Measurements from ENCODE around the gene PIAS1. TPM values are rescaled to one million over a fixed set of nuclear protein-coding genes. Genes with fewer than 3 reads are reported as not detected.
"Not testable (repeated sequence)": the region's sequence is repeated elsewhere in the genome, so short reads cannot be mapped to it uniquely, and the experiment has no call there.

Gene PIAS1
- total RNA-seq, 1 donor from 2014 or later, result 59.9 TPM

- ATAC-seq (peak; percentile 83), DNase-seq (ENCODE audit: low spot score) (no peak)
- intact Hi-C loops (cut with DNase I), result loop anchor here (5.0 kb wide), 1 partner anchor 293 kb away; no protein-coding TSS in a partner anchor
Observed at GRCh38 chr15:68154923-68155559, 100.9 kb downstream of the PIAS1 start.

DNA sequence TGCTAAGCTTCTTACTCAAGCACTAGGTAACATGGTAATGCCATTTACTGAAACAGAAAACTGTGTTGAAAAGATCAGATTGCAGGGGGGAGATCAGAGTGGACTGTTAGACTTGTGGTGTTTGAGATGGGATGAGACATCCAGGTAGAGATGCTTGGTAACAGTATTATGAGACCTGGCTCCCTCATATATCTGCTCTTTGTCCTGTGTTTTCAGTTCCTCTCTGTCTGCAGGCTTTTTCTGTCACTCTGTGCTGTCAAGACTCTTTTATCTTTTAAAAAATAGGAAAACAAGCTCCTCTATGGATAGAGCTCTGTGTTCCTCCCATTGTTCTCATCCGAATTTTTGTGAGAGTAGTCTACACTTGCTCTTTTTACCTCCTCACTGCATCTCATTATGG, 103.0 kb downstream of the PIAS1 start:
- intact Hi-C loops (cut with DNase I), result loop anchor here (5.0 kb wide), 1 partner anchor 295 kb away; no protein-coding TSS in a partner anchor
- DNase-seq (ENCODE audit: low spot score) (no peak), ATAC-seq (no peak)

GRCh38 chr15:68158046-68158628, 104.0 kb downstream of the PIAS1 start:
- intact Hi-C loops (cut with DNase I), result loop anchor here (5.0 kb wide), 1 partner anchor 296 kb away; no protein-coding TSS in a partner anchor
- DNase-seq (ENCODE audit: low spot score), result no peak
- ATAC-seq, result peak; percentile 43

GRCh38 chr15:68163191-68163590, 109.1 kb downstream of the PIAS1 start:
- intact Hi-C loops (cut with DNase I), result no loop called here
- ATAC-seq, result no peak
- DNase-seq (ENCODE audit: low spot score), result no peak

- intact Hi-C loops (cut with DNase I), result no loop called here
- DNase-seq (ENCODE audit: low spot score), result no peak
- no peak for ATAC-seq
Observed at GRCh38 chr15:68166847-68167246, 112.7 kb downstream of the PIAS1 start.

GRCh38 chr15:68172037-68172436, 117.9 kb downstream of the PIAS1 start:
- ATAC-seq; DNase-seq (ENCODE audit: low spot score); intact Hi-C loops (cut with DNase I): not testable (repeated sequence)

DNA sequence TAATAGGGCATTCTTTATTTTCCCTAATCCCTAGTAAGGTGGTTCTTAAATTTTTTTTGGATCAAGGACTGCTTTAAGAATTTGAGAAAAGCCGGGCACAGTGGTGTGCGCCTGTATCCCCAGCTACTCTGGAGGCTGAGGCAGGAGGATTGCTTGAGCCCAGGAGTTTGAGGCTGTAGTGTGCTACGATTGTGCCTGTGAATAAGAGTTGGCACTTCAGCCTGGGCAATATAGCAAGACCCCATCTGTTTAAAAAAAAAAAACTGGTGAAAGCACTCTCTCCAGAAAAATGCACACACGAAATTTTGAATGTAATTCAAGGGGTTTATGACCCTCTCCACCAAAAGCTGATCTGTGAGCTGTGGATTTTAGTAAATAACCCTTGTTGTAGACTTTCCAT, 119.0 kb downstream of the PIAS1 start:
- intact Hi-C loops (cut with DNase I), result no loop called here
- no peak for DNase-seq (ENCODE audit: low spot score)
- ATAC-seq, result no peak

GRCh38 chr15:68175526-68175925, 121.4 kb downstream of the PIAS1 start:
- intact Hi-C loops (cut with DNase I), result no loop called here
- DNase-seq (ENCODE audit: low spot score) (no peak), ATAC-seq (no peak)

- intact Hi-C loops (cut with DNase I), result no loop called here
- ATAC-seq, result peak; percentile 72
- DNase-seq (ENCODE audit: low spot score), result no peak
Observed at GRCh38 chr15:68176601-68177000, 122.5 kb downstream of the PIAS1 start.

- intact Hi-C loops (cut with DNase I), result no loop called here
- DNase-seq (ENCODE audit: low spot score) (no peak), ATAC-seq (peak; percentile 79)
Observed at GRCh38 chr15:68177742-68178141, 123.6 kb downstream of the PIAS1 start.

- DNase-seq (ENCODE audit: low spot score) (no peak), ATAC-seq (no peak)
- intact Hi-C loops (cut with DNase I), result no loop called here
Observed at GRCh38 chr15:68183616-68184315, 129.7 kb downstream of the PIAS1 start.

DNA sequence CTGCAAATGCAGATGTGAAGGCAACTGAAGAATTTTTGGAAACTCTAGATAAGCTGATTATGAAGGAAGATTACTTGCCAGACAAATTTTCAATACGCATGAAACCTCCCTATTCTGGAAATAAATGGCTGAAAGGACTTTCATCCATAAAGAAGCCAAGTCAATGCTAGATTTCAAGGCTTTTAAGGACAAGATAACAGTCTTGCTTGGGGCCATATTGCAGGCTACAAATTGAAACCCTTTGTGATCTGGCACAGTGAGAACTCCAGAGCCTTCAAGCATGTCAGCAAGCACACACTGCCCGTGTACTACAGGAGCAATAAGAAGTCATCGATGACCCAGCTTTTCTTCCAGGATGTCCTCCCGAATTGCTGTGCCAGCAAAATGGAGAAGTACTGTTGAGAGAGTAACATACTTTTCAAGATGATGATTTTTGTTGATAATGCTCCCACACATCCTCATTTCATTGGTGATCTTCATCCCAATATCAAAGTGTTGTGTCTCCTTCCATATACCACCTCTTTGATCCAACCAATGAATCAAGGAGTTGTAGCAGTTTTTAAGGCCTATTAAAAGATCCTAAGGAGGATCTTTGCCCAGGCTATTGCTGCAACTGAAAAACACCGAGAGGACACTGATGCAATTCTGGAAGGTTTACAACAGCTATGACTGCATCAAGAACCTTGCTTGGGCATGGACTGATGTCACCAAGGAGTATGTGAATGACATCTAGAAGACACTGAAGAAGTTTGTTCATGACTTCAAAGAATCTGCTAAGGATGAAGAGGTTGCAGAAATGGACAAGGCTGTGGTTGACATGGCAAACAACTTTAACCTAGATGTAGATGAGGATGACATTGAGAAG, 130.7 kb downstream of the PIAS1 start:
- DNase-seq (ENCODE audit: low spot score) (no peak), ATAC-seq (no peak)
- intact Hi-C loops (cut with DNase I), result no loop called here

DNA sequence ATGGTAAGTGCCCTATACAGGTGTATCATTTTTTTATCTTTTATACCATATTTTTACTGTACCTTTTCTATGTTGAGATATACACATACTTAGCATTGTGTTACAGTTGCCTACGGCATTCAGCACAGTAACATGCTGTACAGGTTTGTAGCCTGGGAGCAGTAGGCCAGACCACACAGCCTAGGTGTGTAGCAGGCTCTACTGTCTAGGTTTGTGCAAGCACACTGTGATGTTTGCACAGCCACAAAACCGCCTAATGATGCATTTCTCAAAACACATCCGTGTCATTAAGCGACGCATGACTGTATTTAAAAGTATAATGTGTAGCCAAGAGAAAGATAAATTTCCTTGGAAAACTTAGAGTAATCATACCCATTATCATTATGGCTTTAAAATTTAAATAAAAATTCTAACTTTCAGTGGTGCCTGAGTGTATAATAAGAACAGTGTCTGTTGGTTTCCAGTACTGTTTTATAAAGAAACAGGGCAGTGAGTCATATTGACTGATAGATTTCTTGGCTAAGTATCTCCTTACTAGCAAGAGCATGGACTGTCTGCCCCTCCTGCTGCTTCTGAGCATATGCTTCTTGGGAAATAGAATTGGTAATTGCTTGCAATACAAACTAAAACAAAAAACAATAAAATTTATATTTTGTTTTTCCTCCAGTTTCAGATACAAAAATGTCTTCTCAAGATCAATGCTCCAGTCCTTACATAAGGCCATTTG, 132.7 kb downstream of the PIAS1 start:
- no peak for DNase-seq (ENCODE audit: low spot score)
- ATAC-seq, result peak; percentile 70
- intact Hi-C loops (cut with DNase I), result no loop called here

DNA sequence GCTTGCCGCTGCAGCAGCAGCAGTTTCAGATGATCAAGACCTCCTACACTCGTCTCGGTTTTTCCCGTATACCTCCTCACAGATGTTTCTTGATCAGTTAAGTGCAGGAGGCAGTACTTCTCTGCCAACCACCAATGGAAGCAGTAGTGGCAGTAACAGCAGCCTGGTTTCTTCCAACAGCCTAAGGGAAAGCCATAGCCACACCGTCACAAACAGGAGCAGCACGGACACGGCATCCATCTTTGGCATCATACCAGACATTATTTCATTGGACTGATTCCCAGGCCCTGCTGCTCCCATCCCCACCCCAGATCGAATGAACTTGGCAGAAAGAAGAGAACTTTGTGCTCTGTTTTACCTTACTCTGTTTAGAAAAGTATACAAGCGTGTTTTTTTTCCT, 133.4 kb downstream of the PIAS1 start:
- intact Hi-C loops (cut with DNase I), result no loop called here
- DNase-seq (ENCODE audit: low spot score) (no peak), ATAC-seq (peak; percentile 91)

GRCh38 chr15:68188647-68189046, 134.5 kb downstream of the PIAS1 start:
- ATAC-seq, result no peak
- intact Hi-C loops (cut with DNase I), result no loop called here

GRCh38 chr15:68190048-68190447, 135.9 kb downstream of the PIAS1 start:
- intact Hi-C loops (cut with DNase I), result no loop called here
- DNase-seq (ENCODE audit: low spot score) (no peak), ATAC-seq (no peak)

More at GRCh38 chr15:68188647-68189046, 134.5 kb downstream of the PIAS1 start:
- no peak for DNase-seq (ENCODE audit: low spot score)

- ATAC-seq (no peak), DNase-seq (ENCODE audit: low spot score) (no peak)
- intact Hi-C loops (cut with DNase I), result no loop called here
Observed at GRCh38 chr15:68191555-68191954, 137.4 kb downstream of the PIAS1 start.

GRCh38 chr15:68192117-68192516, 138.0 kb downstream of the PIAS1 start:
- no peak for ATAC-seq

More at GRCh38 chr15:68192117-68192516, 138.0 kb downstream of the PIAS1 start:
- intact Hi-C loops (cut with DNase I), result no loop called here
- no peak for DNase-seq (ENCODE audit: low spot score)

All from sciatic nerve (tissue), 2 donors.